CD4-positive, alpha-beta T cell treated with Interleukin-17A for 1 hour (primary cell): ENCODE measurements around the gene ABCC6.
"Not testable (repeated sequence)": the region's sequence is repeated elsewhere in the genome, so short reads cannot be mapped to it uniquely, and the experiment has no call there.

Experiments used
- DNase-seq: peaks from one replicate; pipeline ENCODE4 v3.0.0-alpha.2; 2020

The ABCC6 gene

DNA sequence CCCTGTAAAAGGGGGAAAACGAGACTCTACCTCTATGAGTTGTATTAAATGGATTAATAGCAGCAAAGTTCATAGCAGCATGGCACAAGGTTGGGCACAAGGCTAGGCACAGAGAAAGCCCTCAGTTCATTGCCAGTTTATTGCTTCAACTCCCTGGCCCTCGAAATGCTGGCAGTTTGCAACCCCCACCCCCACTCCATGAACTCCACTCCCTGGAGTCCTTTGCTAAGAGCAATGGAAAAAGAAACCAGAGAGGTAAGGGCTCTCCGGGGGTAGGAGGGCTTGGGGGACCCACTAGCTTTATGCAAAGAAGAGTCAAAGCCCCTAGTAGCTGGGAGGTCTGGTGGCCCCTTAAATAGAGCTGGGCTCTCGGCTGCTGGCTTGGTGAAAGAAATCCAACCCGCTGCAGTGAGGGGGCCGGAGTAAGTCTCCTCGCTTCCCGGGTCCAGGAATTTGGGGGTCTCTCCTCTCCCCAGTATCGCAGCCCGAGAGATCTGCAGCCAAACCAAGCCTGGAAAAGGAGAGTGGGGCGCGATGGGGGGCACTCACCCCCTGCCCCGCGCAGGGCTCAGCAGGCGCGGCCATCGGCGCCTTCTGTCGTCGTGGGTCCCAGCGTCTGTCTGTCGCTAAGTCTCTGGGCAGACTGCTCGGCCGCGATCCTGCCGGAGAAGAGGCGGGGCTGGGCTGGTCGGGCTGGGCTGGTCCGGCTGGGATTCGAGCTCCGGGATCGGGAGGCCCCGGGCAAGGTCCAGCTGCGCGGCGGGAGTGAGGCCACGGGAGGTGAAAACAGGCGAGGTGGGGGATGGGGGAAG, at the start of gene ABCC6:
TSS of gene ABCC6 (minus strand) at position 645 of the 812 bp plus-strand sequence. CDS start at position 585, 60 bp downstream.
- not testable (repeated sequence) for DNase-seq

DNA sequence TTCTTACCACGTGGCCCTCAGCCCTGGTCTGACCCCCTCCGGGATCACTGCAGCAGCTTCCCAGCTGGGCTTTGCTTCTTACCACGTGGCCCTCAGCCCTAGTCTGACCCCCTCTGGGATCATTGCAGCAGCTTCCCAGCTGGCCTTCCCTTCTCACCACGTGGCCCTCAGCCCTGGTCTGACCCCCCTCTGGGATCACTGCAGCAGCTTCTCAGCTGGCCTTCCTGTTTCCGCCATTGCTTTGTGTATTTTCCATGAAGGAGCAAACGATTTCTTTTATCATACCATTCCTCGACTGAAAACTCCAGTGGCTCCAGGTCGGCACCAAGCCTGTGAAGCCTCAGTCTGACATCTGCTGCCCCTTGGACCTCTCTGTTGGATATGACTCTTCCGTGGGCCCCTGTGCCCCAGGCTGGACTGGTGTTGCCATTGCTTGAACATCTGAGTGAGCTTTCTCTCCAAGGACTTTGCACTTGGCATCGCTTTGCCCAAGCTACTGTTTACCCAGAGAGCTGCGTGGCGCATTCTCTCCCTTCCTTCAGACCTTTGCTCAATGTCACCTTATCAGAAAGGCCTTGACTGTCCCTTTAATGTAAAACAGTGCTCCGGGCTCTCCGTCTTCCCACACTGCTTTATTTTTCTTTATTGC, 49.4 kb upstream of the ABCC6 start:
- not testable (repeated sequence) for DNase-seq

DNA sequence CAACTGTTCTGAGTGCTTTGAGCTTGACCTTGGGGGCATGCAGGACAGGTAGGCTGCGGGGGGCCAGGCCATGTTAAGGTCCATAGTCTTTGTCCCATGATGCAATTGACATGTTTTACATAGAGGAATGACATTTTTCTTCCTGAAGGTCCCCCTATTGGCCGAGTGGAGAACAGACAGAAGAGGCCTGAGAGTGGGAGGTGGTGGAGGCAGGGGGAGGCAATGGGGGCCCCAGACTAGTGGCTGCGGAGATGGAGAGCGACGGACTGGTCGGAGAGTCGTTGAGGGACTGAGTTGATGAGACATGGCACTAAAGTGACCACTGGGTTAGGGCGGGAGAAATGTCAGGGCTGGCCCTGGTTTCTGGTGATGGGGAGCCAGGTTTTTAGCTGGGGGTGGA, 48.4 kb upstream of the ABCC6 start:
- not testable (repeated sequence) for DNase-seq

DNA sequence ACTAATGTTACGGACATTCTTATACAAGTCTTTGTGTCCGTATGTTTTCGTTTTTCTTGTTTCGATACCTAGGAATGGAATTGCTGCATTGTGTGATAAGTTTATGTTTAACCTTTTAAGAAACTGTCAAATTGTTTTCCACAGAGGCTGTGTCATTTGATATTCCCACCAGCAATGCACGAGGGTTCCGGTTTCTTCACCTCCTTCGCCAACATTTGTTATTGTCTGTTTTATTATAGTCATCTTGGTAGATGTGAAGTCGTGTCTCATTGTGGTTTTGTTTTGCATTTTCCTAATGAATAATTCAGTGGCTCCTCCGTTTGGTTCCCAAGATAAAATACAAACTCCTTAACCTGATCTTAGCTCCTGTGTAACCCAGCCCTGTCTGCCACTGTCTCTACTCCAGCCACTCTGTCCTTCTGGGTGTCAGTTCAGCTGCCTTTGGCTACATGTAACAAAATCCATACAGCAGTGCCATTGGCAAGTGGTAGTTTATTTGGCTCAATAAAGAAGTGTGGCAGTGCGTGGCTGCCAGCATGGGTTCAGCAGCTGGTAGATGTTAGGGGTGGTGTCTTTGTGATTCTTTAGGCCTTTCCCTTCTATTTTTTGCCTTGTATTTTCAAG, 45.0 kb upstream of the ABCC6 start:
- DNase-seq = not testable (repeated sequence)

DNA sequence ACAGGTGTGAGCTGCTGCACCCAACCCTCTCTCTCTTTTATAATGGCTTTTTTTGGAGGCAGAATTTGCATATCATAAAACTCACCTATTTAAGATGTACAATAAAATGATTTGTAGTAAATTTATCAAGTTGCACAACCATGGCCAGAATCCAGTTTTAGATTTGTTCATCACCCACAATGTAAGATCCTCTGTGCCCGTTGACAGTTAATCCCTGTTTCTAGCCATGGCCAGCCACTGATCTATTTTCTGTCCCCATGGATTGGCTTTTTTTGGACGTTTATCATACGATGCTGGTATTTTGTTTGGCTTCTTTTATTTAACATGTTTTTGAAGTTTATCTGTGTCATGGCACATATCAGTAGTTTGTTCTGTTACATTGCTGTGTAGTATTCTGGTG, 44.4 kb upstream of the ABCC6 start:
- not testable (repeated sequence) for DNase-seq

DNA sequence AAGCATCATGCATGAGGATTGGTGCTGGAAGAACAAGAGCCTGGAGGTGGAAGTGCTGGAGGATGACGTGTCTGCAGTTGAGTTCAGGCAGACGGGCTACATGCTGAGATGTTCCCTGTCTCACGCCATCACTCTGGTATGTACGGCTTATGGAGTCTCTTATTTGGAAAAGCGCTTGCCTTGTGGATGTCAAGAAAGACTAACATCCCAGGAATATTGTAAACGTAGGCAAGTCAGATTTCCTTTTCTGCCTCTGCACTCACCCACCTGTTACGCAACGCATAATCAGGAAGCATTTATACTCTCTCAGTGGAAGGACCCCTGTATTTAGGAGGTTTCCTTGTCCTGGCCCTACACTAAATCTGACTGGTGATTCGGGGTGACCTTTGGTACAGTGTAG, 41.8 kb upstream of the ABCC6 start:
- not testable (repeated sequence) for DNase-seq

DNA sequence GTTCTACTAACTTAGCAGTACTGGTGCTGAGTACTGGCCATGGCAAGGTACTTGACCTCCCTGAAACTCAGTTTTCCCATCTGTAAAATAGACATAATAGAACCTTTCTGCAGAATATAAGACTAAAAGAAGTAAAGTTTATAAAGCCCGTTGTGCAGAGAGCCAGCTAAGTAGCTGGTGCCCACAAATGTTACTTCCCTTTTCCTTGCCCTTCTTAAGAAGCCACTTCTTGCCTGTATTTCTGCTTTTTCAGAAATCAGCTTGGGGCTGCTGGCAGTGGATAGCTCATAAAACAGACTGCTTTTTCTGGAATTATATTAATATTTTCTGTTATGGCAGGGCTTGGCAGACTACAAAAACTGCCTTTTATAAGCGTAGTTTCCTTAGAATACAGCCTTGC, 40.7 kb upstream of the ABCC6 start:
- DNase-seq = not testable (repeated sequence)

DNA sequence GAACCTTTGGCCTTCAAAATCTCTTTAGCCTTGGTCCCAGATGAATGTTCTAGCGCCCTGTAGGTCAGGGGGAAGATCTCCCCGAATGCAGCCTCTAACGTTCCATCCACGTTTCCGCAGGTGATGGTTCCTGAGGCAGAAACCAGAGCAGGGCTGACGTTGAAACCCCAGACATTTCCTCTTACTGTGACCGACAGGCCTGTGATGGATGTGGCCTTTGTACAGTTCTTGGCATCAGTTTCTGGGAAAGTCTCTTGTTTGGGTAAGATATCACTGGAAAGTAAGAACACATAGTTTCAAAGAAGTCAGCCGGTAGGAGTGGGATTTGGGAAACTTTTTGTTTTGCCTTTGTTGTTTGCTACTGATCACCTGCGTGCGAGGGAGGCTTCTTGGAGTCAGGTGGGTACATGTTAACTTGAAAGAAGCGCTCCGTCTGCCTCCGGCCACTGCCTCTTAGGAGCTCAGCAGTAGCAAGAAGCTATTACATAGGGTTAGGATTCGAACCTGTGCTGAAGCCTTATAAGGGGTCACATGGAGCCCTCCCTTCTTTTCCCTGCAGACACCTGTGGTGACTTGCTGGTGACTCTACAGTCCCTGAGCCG, 39.8 kb upstream of the ABCC6 start:
- DNase-seq = not testable (repeated sequence)

DNA sequence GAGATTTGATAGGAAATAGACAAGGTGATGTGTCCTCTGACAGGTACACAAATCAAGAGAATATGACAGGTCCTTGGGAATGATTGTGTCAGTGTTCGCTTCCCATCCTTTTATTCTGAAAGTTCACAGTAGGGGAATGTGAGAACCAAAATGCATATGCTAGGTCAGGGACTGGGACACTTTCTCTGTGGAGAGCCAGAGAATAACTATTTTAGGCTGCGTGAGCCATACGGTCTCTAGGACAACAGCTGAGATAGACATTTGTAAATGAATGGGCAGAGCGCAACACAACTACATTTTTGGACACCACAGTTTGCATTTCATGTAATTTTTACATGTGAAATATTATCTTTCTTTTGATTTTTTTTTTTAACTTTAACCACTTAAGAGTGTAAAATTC, 36.7 kb upstream of the ABCC6 start:
- DNase-seq = not testable (repeated sequence)

DNA sequence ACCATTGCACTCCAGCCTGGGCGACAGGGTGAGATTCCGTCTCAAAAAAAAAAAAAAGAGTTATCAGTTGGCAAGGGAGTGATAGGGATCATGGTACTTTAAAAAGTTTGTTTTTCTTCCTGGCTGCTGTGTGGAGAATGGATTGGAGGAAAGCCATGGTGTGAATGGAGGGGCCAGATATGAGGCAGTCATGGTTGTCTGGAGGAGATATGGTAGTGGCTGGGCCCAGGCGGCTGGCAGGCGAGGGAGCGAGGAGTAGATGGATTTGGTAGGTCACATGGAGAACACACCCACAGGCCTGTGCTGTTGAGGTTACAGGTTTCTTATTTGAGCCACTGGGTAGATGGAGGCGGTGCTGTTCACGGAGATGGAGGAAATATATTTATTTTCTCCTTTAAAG, 35.5 kb upstream of the ABCC6 start:
- DNase-seq = not testable (repeated sequence)

DNA sequence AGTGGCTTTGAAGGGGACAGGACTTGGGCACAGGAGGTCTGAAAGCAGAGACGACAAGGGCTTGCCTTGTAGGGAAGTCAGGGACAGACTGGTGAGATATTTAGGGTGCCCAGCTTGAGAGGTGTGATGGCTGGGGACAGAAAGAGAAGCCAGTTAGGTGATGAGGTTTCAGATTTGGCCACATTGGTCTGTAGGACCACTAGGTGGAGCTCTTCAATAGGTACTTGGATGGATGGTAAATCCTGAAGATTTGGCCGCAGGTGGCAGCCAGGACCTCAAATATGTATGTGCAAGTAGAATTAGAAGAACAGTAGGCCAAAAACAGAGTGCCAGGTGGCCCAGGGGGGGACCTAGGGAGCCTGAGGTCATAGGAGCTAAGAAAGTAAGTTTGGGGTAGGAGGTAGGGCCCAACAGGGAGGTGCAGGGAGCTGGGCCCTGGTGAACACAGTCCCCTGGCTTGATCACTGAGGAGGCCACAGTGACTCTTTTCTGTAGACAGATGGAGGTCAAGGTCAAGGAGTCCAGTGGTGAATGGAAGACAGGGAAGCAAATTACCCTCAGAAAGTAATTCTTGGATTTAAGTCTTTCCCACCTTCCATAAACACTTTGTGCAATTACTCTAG, 34.1 kb upstream of the ABCC6 start:
- peak; percentile 7 for DNase-seq

DNA sequence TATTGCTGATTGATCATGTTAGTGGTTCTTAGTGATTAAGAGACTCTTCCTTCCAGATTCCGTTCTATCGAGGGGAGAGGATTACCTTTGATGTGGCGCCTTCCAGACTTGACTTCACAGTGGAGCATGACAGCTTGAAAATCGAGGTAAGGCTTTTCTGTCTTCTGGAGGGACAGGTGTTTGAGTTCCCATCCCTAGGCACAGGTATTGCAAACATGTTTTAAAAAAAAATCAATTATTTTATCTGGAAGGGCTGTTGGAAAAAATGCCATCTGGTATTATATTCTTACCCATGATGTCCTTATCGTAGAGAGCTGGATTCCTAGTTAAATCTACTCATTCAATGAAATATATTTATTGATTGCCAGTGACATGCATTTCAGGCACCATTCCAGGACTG, 29.1 kb upstream of the ABCC6 start:
- DNase-seq = not testable (repeated sequence)

DNA sequence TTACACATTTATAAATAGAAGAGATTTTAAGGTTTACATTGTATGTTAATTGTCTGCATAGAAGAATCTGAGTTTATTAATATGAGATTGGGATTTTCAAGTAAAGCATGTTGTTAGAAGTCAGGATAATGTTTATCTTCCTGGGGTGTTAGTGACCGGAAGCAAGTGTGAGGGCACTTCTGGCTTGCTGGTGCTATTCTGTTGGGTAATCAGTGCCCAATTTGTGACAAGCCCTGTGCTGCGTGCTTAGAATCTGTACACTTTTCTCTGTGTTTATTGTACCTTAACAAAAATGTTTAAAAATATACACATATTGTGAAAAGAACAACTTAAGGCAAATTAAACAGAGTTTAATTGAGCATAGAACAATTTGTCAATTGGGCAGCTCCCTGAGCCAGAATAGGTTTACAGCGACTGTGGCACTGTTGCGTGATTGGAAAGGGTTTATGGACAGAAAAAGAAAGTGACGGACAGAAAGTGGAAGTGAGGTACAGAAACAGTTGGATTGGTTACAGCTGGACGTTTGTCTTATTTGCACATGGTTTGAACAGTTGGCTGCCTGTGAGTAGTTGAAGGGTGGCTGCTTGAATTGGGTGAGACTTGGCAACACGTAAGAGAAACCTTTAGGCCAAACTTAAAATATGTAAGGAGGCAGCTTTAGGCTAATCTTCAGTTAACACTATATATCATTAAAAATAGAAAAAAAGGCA, 26.5 kb upstream of the ABCC6 start:
- not testable (repeated sequence) for DNase-seq

DNA sequence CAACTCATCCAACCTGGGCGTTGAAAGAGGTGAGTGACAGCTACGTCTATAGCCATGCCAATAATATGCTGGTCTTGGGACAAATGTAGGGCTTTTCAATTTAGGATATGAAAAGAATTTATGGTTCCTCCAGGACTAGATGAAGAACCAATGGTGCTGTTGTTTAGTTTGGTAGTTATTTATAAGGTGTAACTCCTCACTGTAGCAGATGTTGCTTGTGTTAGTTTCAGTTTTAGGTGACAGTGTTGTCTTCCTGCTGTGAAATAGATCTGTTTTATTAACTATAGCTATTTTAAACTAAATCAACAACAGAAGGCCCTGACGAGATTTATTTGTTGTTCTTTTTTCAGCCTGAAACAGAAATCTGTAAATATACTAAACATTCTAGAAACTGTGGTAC, 24.1 kb upstream of the ABCC6 start:
- DNase-seq = not testable (repeated sequence)

DNA sequence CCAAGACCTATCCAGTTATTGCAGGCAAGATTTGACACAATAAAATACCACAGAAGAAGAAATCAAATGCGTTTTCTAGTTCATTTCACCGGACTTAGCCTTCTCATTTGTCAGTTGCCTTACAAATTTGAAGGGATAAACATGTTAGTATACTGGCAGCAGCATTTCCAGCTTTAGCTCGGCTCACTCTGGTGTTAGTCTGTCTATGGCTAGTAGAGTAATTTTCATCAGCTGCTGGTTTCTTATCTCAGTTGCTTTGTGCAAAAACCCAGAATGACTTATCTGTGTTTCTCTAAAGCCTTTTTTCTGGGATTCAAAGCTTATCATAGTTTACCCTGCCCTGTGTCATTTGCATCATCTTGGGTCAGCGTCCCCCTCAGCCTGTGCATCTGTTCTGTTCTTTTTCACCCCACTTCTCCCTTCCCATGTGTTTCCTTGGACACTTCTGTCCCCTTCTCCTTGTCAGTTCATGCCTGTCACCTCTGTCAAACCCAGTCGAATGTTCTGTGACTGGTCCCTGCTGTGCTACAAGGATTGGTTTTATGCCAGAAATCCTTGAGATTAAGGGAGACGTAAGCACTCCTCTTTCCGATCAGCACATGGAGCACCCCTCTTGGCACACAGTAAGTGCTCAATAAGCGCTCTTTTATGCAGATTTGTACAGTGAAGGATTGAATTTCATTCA, 23.4 kb upstream of the ABCC6 start:
- not testable (repeated sequence) for DNase-seq

DNA sequence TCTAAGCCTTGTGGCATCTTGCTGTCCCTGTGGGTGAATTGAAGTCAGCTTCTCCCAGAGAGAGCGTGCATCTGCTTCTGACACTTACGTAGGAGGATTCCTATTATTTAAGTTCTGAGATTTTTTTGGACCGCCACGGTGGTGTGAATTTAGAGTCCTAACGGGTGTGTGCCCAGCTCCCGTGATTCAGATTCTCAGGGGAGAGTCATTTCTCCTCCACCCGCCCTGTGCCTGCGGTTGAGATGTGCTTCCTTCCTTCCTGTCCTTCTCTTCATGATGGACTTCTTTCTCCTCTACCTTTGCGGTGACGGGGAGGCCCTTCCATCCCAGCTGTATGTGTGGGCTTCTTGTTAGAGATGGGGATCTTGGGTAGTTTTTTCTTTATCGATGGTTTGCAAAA, 20.6 kb upstream of the ABCC6 start:
- DNase-seq = not testable (repeated sequence)

DNA sequence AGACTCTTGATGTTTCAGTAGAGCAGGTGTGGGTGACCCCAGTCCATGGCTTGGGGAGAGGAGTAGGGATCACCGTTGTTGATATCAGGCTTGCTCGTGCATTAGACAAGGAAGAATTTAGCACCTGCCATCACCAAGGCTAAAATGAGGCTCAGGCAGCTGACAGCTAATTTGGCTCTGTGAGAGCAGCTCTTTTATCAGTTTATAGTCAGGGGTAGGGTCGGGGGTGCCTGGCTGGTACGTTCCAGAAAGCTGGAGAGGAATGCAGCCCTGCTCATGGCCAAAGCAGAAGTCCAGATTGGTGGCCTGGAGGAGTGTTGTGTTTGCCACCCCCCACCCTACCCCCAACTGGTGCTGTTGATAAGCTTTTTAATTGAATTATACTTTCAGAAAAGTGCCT, 17.4 kb upstream of the ABCC6 start:
- DNase-seq = not testable (repeated sequence)

DNA sequence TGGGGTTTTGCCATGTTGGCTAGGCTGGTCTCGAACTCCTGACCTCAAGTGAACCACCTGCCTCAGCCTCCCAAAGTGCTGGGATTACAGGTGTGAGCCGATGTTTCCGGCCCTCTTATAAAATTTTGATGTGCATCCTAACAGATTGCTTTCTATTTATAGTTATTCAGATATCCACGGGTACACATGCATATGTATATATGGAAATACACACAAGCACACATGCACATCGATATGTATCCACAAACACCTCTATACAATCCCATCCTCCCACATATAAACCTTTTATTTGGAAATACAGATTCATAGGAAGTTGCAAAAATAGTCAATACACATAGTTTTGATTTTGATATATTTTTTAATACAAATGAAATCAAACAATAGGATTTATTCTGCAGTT, 14.4 kb upstream of the ABCC6 start:
- DNase-seq = not testable (repeated sequence)

DNA sequence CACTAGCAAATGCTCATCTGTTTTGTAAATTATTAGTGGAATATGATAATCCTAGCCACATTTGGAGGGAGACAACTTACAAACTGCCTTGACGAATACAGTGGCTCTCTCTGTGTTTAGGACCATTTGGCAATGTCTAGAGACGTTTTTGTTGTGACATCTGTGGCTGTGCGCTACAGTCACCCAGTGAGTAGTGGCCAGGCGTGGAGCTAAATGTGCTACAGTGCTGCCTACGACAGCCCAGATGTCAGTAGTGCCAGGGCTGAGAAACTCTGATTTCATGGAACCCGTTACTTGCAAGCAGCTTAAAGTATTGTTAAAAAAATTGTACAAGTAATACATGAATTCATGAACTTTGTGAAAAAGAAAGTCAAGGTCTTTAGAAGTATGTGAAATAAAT, 13.8 kb upstream of the ABCC6 start:
- not testable (repeated sequence) for DNase-seq

DNA sequence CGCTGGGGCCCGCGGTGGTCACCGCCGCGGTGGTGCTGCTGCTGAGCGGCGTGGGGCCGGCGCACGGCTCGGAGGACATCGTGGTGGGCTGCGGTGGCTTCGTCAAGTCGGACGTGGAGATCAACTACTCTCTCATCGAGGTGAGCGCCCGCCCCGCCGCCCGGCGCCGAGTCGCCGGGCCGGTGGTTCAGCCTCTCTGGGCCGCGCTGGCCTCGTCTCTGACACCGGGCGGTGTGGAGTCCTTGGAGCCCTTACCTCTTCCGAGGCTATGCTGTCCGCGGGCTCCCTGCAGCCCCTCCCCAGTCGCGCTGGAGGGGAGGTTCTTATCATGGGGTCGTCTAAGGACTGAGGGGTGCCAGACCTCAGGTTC, 9.4 kb upstream of the ABCC6 start:
- DNase-seq = not testable (repeated sequence)

DNA sequence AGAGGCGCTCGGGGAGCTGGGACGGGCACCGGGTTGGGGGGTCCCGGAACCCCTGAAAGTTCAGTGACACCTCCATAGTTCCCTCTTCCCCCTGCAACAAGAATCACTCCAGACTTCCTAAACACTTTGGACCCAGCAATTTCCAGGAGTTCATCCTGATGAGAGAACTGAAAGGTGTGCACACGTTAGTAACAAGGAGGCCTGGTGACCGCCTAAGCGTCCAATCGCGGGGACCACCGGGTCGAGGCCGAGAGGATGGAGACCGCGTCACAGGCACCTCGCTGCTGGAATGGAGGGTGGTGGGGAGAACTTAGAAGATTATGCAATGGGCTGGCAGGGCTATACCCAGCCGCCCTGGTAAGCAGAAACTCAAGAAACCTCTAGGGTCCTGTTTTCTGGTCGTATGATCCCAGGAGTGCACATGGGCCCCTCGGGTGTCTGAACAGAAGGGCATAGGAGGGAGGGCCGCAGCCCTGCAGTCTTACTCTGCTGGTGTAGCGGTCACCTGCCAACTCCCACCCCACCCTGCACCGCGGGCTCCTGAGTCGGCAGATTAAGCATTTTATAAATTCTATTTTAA, 458 bp upstream of the ABCC6 start:
- DNase-seq = not testable (repeated sequence)
